ENCODE data around the gene NOP9.

Gene NOP9, protein sequence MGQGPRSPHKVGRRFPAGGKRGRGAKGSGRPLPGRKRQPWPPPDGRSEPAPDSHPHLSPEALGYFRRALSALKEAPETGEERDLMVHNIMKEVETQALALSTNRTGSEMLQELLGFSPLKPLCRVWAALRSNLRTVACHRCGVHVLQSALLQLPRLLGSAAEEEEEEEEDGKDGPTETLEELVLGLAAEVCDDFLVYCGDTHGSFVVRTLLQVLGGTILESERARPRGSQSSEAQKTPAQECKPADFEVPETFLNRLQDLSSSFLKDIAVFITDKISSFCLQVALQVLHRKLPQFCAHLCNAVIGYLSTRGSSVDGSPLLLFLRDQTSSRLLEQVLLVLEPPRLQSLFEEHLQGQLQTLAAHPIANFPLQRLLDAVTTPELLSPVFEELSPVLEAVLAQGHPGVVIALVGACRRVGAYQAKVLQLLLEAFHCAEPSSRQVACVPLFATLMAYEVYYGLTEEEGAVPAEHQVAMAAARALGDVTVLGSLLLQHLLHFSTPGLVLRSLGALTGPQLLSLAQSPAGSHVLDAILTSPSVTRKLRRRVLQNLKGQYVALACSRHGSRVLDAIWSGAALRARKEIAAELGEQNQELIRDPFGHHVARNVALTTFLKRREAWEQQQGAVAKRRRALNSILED

DNA sequence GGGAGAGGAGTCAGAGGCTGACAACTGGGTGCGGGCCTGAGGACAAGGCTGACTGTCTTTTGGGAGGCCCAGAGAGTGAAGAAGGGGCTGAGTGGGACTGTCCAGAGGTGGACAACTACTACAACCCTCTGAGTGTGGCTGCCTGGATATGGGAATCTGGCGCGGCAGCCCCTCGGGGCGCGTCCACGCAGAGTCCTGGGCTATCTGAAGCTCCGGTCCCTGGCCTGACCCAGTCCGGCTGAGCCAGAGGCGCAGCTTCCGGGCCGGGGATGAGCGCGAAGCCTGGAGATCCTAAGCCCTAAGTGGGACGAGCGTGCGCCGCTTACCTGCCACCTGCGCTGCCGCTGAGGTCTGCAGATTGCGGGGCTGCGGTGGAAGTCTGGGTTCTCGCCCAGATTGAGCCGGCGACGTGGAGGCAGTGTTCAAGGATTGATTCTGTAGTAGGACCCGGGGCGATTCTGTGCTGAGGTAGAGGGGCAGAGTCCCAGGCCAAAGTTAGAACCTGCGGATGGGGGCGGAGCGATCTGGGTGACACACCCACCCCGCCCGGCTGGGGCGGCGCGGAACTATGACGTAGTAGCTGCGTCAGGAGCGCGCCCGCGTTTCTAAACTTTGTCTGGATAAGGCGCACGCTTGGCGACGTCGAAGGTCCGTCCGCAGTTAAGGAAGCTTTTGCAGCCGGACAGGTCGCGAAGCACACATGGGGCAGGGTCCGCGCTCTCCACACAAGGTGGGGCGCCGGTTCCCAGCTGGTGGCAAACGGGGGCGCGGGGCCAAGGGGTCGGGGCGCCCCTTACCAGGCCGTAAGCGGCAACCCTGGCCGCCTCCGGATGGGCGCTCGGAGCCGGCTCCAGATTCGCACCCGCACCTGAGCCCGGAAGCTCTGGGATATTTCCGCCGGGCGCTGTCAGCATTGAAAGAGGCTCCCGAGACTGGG is at the start of gene NOP9, which contains the start of gene DHRS1:
Gene NOP9 (plus strand): TSS at position 596 of the 937 bp plus-strand sequence. CDS start 105 bp downstream, at position 701.
Gene DHRS1 (minus strand): TSS at position 526 of the 937 bp plus-strand sequence. CDS start 674 bp downstream, outside the sequence.
- DNase-seq: peak; percentile 87

- no peak for DNase-seq
Measured at GRCh38 chr14:24250354-24250753, 49.3 kb upstream of the NOP9 start.

- DNase-seq: no peak
Measured at GRCh38 chr14:24251880-24252288, 47.8 kb upstream of the NOP9 start.

GRCh38 chr14:24252289-24253124 is 47.1 kb upstream of the NOP9 start:
- no peak for DNase-seq

GRCh38 chr14:24253936-24254335 is 45.7 kb upstream of the NOP9 start:
- DNase-seq: no peak

GRCh38 chr14:24254630-24255392 is 44.8 kb upstream of the NOP9 start:
- DNase-seq: no peak

DNA sequence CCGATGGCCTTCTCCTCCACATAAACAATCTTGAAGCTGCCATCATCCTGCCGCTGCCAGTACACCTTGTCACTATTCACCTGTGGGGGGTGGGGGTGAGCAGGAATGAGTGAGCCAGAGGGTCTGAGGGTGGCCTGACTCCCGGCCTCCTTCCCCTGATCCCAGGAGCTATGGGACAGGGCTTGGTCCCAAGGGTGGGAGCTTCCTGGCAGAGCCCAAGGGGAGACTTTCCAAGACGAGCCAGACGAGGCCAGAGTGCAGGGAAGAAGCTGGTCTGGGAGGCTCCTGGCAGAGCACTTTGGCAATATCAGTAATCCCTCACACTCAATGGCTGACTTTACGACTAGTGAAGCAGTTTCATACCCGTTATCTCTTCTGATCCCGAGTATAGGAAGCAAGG is 44.2 kb upstream of the NOP9 start:
- DNase-seq: no peak

DNA sequence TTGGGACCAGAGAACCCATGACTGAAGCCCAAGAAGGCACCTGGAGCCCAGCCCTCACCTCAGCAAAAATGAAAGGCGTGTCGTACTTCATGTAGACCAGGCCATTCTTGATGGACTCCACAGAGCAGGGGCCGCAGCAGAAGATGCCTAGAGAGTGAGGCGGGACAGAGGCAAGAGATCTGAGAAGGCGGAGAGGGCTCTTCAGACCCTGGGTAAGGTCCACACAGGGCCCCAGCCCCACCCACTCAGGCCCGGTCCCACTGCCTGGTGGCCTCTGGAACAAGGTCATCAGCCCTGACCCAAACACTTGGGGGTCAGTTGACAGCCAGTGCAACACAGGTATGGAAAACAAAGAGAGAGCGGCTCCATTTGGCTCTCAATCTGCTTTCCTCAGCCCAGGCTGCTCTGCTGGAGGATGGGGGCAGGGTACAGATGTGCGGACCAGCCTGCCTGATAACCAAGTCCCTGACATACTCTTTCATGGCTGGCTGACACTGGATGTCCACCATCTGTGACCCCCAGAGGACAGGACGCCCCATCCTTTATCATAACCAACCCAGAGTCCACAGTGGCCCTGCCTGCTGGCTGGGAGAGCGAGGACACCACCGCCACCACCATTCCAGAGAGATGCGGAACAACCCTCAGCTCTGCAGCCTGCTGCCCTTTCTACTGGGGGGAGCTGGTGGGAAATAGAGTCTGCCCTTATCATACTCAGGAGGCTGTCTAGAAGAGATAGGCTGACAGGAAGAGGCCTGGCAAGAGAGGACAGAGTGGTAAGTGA is 43.5 kb upstream of the NOP9 start:
- no peak for DNase-seq

DNA sequence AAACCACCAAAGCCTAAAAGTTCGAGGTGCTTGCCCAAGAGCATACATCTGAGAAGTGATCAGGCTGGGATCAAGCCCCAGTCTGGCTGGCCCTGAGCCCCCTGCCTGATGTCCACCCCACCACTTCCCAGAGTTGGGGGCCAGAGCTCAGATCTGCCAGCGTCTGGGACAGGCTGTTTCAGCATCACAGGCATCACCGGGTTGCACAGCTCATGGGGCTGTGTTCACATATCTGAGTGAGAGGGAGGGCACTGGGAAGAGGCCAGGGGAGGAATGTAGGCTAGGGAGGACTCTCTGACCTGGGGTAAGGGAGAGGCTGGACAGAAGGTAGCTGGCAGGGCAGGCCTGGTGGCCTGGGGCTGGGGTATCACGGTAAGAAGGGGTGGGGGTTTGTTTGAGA is 42.7 kb upstream of the NOP9 start:
- DNase-seq: no peak

- no peak for DNase-seq
Measured at GRCh38 chr14:24258119-24258518, 41.5 kb upstream of the NOP9 start.

GRCh38 chr14:24258548-24259265 is 40.9 kb upstream of the NOP9 start:
- DNase-seq: no peak

DNA sequence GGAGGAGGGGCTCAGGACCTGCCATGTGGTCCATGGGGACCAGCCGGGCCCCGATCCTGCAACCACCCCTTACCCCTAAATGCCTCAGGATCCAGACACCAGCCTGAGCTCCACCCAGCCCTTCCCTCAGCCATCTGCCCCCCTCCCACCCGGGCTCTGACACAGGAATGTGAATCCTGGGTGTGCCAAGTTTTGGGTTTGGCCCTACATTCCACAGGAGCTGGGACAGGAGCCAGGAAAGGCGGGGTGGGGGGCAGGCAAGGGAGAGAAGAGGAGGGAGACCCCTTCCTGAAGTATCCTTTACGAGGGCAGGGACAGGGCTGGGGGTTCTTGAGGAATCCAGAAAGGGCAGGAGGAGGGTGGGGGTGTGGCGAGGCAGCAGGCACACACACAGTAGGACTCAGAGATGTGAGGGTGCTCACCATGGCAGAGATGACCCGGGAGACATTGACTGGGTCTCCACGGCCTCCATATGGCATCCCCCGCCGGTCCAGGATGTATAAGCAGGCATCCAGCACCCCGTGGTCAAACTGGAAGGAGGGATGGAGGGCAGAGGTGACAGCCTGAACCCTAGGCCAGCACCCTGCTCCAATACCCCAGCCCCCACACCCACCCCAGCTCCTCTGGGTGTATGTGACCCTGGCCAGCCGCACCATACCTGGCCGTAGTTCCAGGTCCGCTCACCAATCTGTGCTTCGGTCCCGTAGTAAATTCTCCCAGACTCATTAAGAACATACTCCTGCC is 40.2 kb upstream of the NOP9 start:
- DNase-seq: no peak

DNA sequence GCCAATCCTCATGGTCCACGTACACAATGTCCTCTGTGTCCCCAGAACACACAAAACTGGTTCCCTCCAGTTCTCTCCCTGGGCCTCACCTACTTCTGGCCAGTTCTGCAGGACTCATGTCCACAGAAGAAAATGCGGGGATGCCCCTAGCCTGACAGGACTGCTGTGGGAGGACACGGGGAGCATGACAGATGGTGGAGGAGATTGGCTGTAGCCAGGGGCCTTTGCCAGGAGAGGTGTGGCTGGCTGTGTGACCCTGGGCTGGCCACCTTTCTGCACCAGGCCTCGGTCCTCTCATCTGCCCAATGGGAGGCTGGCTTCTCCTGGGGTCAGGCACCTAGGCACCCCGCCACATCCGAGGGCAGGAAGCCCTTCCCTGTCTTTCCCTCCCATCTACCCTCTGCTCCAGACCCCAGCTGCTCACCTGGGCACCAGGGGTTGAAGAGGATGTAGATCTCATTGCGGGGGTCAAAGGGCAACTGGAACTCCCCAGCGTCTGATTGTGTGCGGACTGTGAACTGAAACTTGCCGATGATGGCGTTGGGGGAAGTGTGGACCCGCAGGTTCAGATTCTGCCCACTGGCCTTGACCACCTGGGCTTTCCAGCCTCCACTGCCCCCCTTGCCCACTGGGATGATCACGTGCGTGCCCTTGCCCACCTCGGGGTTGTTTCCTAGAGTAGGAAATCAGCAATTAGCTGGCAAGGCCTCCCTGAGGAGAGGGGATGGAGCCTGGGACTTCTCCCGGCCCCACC is 39.4 kb upstream of the NOP9 start:
- no peak for DNase-seq

DNA sequence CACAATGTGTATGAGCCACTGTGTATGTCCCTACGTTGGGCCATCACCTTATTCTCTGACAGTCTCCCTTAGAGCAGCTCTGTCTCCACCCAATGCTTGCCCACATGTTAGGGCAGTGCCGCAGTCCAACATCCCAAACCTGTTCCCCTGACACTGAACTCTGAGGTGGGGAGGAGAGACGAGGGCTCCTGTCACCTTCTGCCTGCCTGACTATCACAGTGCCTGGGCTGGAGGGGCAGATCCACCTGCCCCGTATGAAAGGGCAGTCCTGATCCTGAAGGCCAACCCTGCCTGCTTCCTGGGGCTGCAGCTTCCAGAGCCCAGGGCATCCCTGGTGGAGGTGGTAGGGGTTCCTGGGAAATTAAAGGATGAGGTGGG is 38.9 kb upstream of the NOP9 start:
- no peak for DNase-seq

- DNase-seq: no peak
Measured at GRCh38 chr14:24261256-24261968, 38.2 kb upstream of the NOP9 start.

GRCh38 chr14:24261969-24262327 is 37.7 kb upstream of the NOP9 start:
- no peak for DNase-seq

- DNase-seq: no peak
Measured at GRCh38 chr14:24262821-24263733, 36.6 kb upstream of the NOP9 start, which contains the start of gene TGM1. TSS of gene TGM1 (minus strand) at chr14:24263177. CDS start at chr14:24262352, 825 bp downstream.
